WTC11 (cell line): Measurements from ENCODE around the gene TMCC1. TPM values are rescaled to one million over a fixed set of nuclear protein-coding genes. Genes with fewer than 3 reads are reported as not detected.

Source experiments
- ATAC-seq: fragments of 200-7000 bp; cut with Tn5 transposase; 2 replicates; pipeline ENCODE4 v1.10.0; 2021; ENCODE audit warnings: mild to moderate bottlenecking, moderate library complexity
- CTCF ChIA-PET: fragments of 300-600 bp; sonication (Branson Sonifier 250); formaldehyde crosslinking; loops from one replicate; lab custom pipeline; 2021; ENCODE audit warnings: antibody characterized with exemption; lab: Charles Lee
- POLR2A ChIA-PET: fragments of 350-600 bp; sonication (Branson Sonifier 250); formaldehyde crosslinking; loops from one replicate; lab custom pipeline; 2021; ENCODE audit warnings: antibody characterized with exemption; lab: Charles Lee
- DNase-seq: peaks from one replicate; pipeline ENCODE4 v3.0.0; 2021; ENCODE audit warnings: low spot score
- H3K27ac Mint-ChIP-seq: 2 replicates; pipeline ENCODE4 v1.8.0; 2021; ENCODE audit warnings: mixed read lengths
- H3K27me3 Mint-ChIP-seq: 2 replicates; pipeline ENCODE4 v1.8.0; 2021; ENCODE audit warnings: low read depth, mild to moderate bottlenecking, moderate library complexity, mixed read lengths
- H3K36me3 Mint-ChIP-seq: 2 replicates; pipeline ENCODE4 v1.8.0; 2021; ENCODE audit warnings: mixed read lengths
- H3K4me1 Mint-ChIP-seq: 2 replicates; pipeline ENCODE4 v1.8.0; 2022; ENCODE audit warnings: mixed read lengths
- H3K4me3 Mint-ChIP-seq: 2 replicates; pipeline ENCODE4 v1.8.0; 2021; ENCODE audit warnings: mild to moderate bottlenecking, moderate library complexity, mixed read lengths
- H3K9me3 Mint-ChIP-seq: 2 replicates; pipeline ENCODE4 v1.8.0; 2021; ENCODE audit warnings: mixed read lengths
- ARID4B ChIP-seq: sonication (generic); formaldehyde crosslinking; IDR thresholded peaks from 2 replicates; pipeline ENCODE4 v1.8.0; 2023; ENCODE audit warnings: missing genetic modification reagents, mild to moderate bottlenecking, borderline replicate concordance
- ERG ChIP-seq: fragments of 250-450 bp; sonication (Bioruptor Pico); IDR thresholded peaks from 2 replicates; pipeline ENCODE4 v1.8.0; 2021; ENCODE audit warnings: mild to moderate bottlenecking
- JUN ChIP-seq: sonication (generic); formaldehyde crosslinking; IDR thresholded peaks from 2 replicates; pipeline ENCODE4 v1.8.0; 2023; ENCODE audit warnings: mild to moderate bottlenecking, missing genetic modification reagents
- NFE2L1 ChIP-seq: sonication (generic); formaldehyde crosslinking; IDR thresholded peaks from 2 replicates; pipeline ENCODE4 v1.8.1; 2023; ENCODE audit warnings: missing genetic modification reagents
- PREB ChIP-seq: sonication (generic); formaldehyde crosslinking; IDR thresholded peaks from 2 replicates; pipeline ENCODE4 v1.8.1; 2022; ENCODE audit warnings: mild to moderate bottlenecking, missing genetic modification reagents, moderate library complexity, borderline replicate concordance
- SP1 ChIP-seq: sonication (generic); formaldehyde crosslinking; conservative IDR thresholded peaks from 2 replicates; pipeline ENCODE4 v1.8.1; 2022; ENCODE audit warnings: missing genetic modification reagents
- STAT6 ChIP-seq: sonication (generic); formaldehyde crosslinking; conservative IDR thresholded peaks from 2 replicates; pipeline ENCODE4 v1.8.1; 2023; ENCODE audit warnings: mild to moderate bottlenecking, low read depth, missing genetic modification reagents, moderate library complexity
- ZMAT4 ChIP-seq: fragments of 250-450 bp; sonication (Bioruptor Pico); IDR thresholded peaks from 2 replicates; pipeline ENCODE4 v1.9.0; 2021; ENCODE audit warnings: mild to moderate bottlenecking
- ZNF396 ChIP-seq: fragments of 250-450 bp; sonication (Bioruptor Pico); IDR thresholded peaks from 2 replicates; pipeline ENCODE4 v1.8.0; 2021; ENCODE audit warnings: mild to moderate bottlenecking, moderate library complexity, borderline replicate concordance
- total RNA-seq: library from RNA; stranded (reverse); gene quantifications from 3 replicates; pipeline ENCODE4 v1.2.3, GENCODE V29; 2021

The TMCC1 gene
- total RNA-seq, 1 experiment from 2014 or later = 29.3 TPM

GRCh38 chr3:129855832-129856419 lies 37.6 kb downstream of the TMCC1 start:
- TF ChIP-seq PREB (CRISPR knock-in tag) = no peak
- H3K27ac Mint-ChIP-seq = no peak overlapping the region
- CTCF ChIA-PET = no interaction called here
- no peak for DNase-seq
- POLR2A ChIA-PET = no interaction called here
- H3K9me3 Mint-ChIP-seq = peaks cover 7% of the 10 kb centered on the region
- peaks cover 20% of the 10 kb centered on the region for H3K4me1 Mint-ChIP-seq
- H3K27me3 Mint-ChIP-seq = no peaks in the 10 kb centered on the region
- peaks cover 28% of the 10 kb centered on the region for H3K36me3 Mint-ChIP-seq
- H3K4me3 Mint-ChIP-seq = no peak overlapping the region
- ATAC-seq = no peak

GRCh38 chr3:129855170-129855831 lies 38.2 kb downstream of the TMCC1 start:
- H3K36me3 Mint-ChIP-seq = peaks cover 30% of the 10 kb centered on the region
- no peaks in the 10 kb centered on the region for H3K27me3 Mint-ChIP-seq
- CTCF ChIA-PET = no interaction called here
- no peak for DNase-seq
- ATAC-seq = no peak
- H3K9me3 Mint-ChIP-seq = peaks cover 13% of the 10 kb centered on the region
- peak overlapping the region; percentile 34; the same call in 1 of the 2 replicates for H3K27ac Mint-ChIP-seq
- no peak for TF ChIP-seq ZMAT4 (CRISPR knock-in tag)
- TF ChIP-seq STAT6 (CRISPR knock-in tag) = no peak
- no peak for TF ChIP-seq ERG (CRISPR knock-in tag)
- TF ChIP-seq ARID4B (CRISPR knock-in tag) = no peak
- TF ChIP-seq SP1 (CRISPR knock-in tag) = no peak
- no peak overlapping the region for H3K4me3 Mint-ChIP-seq
- POLR2A ChIA-PET = no interaction called here
- peaks cover 20% of the 10 kb centered on the region for H3K4me1 Mint-ChIP-seq

- H3K9me3 Mint-ChIP-seq = peaks cover 18% of the 10 kb centered on the region
- TF ChIP-seq PREB (CRISPR knock-in tag) = no peak
- TF ChIP-seq ZNF396 = no peak
- TF ChIP-seq NFE2L1 = no peak
- TF ChIP-seq JUN = no peak
- no peak for DNase-seq
- no peak overlapping the region for H3K4me3 Mint-ChIP-seq
- no peak for ATAC-seq
- ChIA-PET CTCF (no interaction called here), POLR2A (no interaction called here)
- H3K27me3 Mint-ChIP-seq = no peaks in the 10 kb centered on the region
- peaks cover 20% of the 10 kb centered on the region for H3K4me1 Mint-ChIP-seq
- peaks cover 33% of the 10 kb centered on the region for H3K36me3 Mint-ChIP-seq
- 0 out of 2 replicates have a peak overlapping the region, but pooled peaks have one; percentile 0 for H3K27ac Mint-ChIP-seq
These were observed 39.1 kb downstream of the TMCC1 start for GRCh38 chr3:129854460-129854859.
